22Rv1 (cell line): ENCODE measurements around the gene UHMK1.

Experiments
- ZFX ChIP-seq: fragments of 450-650 bp; IDR thresholded peaks from 2 replicates; pipeline ENCODE4 v1.6.1; 2017; ENCODE audit warnings: antibody characterized with exemption, borderline replicate concordance
- TF ChIP-seq, protein P1 (sequence below): fragments of 450-650 bp; IDR thresholded peaks from 2 replicates; pipeline ENCODE4 v1.5.1; 2017; ENCODE audit warnings: mild to moderate bottlenecking

GRCh38 chr1:162561616-162562469 is 64.2 kb downstream of the UHMK1 start, which contains the start of gene UAP1:
- TF ChIP-seq, protein P1, sequence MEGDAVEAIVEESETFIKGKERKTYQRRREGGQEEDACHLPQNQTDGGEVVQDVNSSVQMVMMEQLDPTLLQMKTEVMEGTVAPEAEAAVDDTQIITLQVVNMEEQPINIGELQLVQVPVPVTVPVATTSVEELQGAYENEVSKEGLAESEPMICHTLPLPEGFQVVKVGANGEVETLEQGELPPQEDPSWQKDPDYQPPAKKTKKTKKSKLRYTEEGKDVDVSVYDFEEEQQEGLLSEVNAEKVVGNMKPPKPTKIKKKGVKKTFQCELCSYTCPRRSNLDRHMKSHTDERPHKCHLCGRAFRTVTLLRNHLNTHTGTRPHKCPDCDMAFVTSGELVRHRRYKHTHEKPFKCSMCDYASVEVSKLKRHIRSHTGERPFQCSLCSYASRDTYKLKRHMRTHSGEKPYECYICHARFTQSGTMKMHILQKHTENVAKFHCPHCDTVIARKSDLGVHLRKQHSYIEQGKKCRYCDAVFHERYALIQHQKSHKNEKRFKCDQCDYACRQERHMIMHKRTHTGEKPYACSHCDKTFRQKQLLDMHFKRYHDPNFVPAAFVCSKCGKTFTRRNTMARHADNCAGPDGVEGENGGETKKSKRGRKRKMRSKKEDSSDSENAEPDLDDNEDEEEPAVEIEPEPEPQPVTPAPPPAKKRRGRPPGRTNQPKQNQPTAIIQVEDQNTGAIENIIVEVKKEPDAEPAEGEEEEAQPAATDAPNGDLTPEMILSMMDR = no peak
- TF ChIP-seq ZFX = no peak
